Measurements from ENCODE around the gene RNF182.

GRCh38 chr6:13924146-13924948 is 405 bp upstream of the RNF182 start:
- TF ChIP-seq CTCF (conservative IDR thresholded peaks at IDR 0.05), result no peak
- no peak for TF ChIP-seq ZFX (IDR thresholded peaks at IDR 0.05)

Data from C4-2B (cell line).